NOMO-1 (cell line): ENCODE results near the gene SMLR1.

Source experiments
- DNase-seq, 2 experiments: peaks; one replicate each; lab custom pipeline; 2025; ENCODE audit not compliant: unreplicated experiment in 2 of 2; lab: John Stamatoyannopoulos, UW

Gene SMLR1

DNA sequence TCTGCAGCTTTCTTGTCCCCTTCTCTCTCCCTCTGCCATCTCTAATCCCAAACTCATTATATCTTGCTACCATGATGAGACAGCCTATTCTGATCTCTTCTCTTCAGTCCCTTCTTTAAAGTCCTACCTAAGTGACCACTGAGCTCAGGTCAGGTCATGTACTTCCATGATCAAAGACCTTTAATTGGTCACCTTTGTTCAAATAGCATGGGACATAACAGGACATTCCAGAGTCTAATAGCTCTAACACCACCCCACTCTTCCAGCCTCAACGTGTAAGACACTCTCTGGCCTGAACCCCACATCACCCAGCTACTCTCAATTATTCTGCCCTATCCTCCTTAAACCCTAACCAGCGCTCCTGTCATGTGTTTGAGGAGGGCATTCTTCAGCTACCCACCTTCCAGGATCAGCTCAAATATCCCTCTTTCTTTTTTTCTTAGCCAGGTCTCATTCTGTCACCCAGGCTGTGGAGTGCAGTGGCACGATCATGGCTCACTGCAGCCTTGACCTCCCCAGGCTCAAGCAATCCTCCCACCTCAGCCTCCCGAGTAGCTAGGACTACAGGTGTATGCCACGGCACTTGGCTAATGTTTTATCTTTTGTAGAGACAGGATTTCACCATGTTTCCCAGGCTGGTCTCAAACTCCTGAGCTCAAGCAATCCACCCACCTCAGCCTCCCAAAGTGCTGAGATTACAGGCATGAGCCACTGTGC lies 2.1 kb upstream of the SMLR1 start:
- DNase-seq: no peak

DNA sequence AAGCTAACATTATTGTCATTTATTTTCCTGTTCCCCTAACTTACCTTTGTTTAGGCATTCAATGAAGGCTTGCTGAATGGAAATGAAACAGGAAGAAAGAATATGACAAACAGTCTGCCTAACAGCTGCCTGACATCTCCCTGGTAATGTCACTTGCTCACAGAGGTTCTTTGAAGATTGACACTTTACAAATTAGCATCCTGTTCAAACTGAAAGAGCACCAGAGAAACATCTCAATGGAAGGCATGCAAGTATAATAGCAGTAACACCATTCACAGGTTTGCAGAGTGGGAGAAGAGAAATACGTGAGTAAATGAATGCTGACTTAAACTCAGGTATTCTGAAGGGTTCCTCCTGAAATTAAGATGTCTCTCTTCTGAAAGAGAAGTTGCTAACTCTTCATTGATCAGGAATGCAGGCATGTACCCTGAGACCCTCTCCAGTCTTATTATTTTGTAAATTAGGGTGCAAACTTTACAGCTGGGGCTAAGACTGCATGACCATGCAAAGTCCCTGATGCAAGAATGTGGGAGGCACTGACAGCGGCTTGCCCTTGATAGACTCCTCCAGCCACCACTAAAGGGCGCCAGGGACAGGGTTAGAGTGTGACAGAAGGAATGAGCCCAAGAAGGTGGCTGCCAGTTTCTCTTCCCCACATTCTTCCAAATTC lies 1.3 kb upstream of the SMLR1 start:
- no peak for DNase-seq

DNA sequence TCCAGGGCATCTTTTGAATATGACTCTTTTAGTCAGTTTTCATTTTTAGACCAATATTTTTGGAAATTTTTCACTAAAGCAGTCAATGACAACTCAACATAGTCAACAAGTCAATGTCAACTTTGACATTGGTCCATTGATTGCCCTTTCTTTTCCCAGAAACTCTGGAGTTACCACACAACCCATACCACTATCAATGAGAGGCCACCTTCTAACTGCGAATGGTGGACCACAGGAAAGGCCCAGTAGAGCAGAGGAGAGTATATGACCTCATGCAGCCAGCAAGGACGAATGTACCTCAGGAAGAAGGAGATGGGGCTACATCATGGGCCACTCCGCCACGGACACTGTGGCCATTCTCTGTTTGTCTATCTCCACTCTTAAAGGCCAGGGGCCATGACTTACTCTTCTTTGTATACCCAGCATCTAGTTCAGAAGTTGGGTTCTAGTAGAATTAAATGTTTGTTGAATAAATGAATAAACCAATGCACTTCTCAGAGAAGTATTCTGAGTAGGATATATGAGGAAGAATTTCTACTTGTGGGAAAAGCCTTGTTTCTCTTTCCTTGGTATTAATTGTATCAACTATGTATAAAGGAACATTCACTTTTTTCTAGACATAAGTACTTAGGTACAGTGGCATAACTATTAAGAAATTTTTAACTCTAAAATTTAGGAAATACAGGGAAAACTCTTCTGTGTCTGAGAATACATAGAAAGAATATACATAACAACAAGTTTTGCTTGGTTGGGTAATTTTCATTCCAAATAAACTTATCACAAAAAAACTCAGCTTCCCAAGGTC lies 562 bp upstream of the SMLR1 start:
- no peak for DNase-seq

DNA sequence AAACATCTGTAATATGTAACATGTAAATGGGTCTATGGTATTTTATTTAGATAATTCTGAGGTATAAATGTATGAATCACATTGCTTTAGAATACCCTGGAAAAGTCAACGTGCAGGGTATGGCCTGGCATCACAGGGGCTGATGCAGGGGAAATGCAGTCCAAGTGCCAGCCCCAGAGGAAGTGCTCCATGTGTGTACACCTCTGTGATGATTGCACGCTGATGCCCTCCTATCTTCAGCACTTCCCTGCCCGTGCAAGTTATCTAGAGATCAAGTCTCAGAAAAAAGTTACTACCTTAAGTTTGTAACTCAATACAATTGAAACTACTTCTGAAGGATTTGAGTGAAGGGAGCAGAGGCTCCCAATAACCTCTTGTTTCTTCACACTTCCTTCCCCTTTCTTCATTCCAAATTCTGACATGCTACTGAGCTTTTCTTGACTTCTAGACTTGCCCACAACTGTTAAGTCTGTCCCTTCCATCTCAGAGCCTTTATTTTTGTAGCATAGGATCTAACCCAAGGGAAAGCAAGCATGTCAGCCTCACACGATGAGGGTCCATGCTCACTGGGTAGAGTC lies 2.2 kb downstream of the SMLR1 start:
- peak; percentile 49 to 78 for DNase-seq

DNA sequence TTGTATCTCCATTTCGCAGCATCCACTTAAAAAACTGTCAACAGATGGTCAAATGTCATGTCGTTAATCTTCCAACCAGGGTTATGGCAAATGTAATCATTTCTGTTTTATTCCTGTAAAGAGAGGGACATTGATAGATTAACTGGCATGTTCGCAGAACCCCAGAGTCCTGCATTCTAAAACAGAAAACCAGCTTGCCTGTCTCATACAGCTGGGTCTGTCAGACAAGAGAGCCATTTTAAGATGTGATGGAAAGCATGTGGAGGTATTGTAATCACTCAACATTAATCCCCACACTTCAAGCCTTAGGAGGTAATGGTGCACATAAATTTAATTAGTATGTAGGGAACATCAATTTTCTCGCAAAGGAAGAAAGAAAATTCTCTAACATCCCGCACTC lies 4.4 kb downstream of the SMLR1 start:
- DNase-seq: no peak

DNA sequence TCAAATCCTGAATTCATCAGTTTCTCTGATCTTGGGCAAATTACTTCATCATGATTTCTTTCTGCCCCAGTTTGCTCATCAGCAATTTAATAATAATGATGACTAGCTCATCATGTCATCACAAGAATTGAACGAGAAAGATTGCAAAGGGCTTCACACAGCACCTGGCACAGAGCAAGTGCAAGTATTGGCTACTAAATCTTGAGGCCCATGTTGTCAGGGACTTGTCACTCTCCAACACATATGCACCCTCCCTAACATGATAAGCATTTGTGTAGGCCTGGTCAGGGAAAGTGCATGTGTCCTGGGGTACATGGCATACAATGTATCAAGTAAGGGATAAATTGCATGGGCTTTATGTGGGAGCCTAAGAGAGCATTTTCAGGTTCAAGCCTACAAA lies 6.4 kb downstream of the SMLR1 start:
- DNase-seq: no peak

DNA sequence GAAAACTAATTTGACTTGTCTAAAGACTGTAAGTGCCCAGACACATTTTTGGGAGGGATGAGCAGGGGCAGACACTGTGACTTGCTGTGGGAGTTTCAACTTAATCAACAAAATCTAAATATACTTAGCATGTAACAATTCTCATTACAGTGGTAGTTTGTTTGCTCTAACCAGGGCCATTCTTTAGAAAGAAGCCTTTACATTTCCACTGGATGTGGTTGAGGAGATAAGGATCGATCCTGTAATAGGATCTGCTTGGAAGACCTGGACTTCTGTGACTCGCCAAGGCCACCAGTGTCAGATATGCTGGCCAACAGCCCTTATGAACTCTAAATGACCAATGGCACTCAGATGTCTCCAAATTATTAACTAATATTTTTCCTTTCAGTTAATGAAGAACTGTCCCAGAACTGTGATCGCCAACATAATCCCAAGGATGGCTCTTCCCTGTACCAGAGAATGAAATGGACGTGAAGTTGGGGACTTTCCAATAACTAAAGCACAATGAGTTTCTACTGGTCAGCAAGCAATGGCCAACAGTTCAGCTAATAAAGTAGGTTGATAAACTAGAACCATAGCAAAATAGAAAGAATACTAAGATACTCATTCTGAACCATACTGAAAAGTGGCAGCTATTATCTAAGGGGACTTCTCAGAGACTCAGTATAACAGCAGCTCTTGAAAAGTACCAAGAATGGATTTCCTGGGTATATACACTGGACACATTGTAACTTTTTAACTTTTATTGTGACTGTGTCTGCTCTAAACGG lies 7.5 kb downstream of the SMLR1 start:
- no peak for DNase-seq

DNA sequence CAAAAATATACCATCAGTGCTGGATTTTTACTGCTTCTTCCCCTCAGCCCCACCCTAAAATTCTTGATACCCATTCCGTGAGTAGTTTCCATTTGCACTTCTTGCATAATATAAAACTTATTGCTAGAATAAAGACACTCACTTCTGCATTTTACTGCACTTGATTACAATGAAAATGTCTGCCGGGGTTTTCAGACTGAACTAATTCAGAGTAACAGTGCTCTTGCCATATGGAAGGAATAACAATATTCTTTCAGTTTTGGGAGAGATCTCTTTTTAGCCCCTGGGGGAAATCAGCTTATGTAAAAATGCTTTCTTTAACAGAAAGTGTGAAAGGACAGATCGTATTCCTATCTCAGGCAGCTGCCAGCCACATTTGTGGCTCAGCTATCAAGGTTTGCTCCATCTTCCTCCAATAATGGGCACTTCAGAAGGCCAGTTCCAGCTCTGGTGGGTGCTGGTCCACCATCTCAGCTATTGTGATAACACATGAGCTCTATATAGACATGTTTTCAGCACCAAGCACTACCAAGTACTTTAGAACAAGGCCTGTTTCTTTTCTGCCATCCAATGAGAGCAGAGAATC lies 8.9 kb downstream of the SMLR1 start:
- DNase-seq: peak; percentile 21 to 42

DNA sequence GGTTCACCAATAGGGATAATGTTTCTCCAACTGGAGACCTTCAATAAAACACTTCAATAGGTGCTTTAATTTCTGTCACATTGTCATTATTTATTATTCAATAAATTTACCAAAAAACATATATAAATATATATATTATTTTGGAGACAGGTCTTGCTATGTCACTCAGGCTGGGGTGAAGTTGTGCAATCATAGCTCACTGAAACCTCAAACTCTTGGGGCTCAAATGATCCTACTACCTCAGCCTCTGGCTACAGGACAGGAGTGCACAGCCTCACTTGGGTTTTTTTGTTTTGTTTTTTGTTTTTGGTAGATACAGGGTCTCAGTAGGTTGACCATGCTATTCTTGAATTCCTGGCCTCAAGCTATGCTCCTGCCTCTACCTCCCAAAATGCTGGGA lies 9.9 kb downstream of the SMLR1 start:
- no peak for DNase-seq

DNA sequence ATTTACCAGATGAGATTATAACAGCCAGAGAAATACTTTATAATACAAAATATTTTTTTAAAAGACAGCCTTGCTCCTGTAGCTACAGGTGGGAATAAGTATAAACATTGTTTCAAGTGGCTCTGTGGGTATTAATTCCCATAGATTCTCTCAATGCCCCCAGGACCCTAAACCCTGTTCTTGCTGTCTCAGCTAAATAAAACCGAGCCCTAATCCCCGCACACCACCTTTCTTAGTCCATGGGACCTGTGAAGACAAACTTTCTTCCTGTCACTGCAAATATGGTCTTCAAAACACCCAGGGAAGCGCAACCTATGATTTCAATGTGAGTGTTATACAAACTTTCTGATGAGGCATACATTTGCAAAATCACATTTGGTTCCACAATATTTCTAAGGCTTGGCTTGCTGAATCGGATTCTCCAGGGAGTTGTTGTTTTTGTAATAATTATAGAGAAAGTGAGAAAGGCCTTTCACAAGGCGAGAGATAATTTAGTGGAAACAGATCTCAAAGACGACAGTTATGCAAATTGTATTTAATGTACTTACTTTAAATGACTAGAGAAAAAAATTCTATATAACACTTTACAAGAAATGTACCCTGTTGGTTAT lies 11.1 kb downstream of the SMLR1 start:
- DNase-seq: no peak

DNA sequence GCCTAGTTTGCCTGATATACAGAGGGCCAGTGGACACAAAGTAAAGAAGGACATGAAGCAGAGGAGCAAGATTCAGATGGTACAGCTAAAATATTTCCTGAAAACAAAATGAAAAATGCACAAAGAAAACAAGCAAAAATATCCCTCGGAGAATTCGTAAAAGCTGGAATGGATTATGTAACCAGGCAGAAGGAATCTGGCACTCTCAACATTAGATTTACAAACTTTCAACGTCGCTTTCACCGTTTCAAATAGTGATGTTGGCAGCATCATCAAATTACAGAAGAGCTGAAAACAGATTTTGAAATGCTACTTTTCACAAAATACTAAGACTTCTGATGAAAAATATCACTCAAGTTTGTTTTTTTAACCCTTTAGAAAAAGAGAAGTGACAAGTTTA lies 11.7 kb downstream of the SMLR1 start:
- no peak for DNase-seq

DNA sequence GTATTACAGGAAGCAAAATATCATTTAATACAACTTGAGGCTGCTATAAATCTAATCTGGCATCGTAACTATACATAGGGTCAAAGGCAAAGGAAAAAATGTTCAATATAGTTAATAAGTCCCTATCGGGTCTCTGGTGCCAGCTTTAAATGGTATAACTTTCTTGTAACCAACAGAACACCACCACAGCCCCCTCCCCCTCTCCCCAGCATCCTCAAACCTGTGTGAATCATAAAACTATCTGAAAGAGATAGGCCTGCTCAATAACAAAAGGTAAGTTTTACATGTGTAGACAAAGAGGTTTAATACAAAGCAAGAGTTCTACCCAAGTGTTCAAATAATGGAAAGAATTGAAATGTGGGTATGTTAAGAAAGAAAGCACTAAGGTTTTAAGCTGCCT lies 12.2 kb downstream of the SMLR1 start:
- no peak for DNase-seq

DNA sequence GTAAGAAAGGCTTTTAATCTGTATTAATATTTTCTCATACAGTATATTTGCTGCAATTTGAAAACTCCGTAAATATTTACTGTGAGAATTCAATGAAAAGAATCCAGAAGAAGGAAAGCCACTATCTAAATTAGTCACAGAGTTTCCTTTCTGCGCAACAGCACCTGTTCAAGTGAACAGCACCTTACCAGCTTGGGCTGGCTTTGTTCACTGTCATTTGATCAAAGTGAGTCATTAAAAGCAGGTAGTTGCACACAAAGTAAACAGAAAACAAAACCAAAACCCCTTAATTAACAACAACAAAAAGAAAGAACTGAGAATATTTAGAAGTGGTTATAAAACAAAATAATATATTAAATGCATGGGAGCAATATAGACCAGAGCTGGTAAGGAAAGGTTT lies 12.8 kb downstream of the SMLR1 start:
- DNase-seq: no peak

DNA sequence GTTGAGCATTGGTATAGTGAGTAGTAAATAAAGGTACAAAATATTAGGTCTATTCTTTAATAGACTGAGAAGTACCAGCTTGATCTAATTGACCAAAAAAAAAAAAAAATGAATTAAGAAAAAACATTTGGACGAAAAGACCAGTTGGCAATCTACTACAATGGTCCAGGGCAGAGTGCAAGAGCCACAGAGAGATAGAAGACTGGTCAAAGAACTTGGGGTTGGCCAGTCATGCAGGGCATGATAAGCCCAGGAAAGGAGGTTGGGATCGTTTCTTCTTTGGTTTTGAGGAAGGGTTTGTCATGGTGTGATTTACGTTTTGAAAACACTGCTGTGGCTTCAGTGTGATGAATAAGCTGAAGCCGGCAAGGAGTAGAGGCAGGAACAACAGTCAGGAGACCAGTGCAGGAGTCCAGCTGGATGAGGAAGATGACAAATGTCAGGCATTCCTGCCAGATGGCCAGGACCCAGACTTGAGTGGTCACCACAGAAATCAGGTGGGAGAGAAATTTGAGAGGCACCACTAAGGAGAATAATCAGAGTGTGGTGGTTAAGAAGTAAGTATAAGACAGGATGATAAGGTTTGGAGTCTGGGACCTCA lies 14.0 kb downstream of the SMLR1 start:
- no peak for DNase-seq

DNA sequence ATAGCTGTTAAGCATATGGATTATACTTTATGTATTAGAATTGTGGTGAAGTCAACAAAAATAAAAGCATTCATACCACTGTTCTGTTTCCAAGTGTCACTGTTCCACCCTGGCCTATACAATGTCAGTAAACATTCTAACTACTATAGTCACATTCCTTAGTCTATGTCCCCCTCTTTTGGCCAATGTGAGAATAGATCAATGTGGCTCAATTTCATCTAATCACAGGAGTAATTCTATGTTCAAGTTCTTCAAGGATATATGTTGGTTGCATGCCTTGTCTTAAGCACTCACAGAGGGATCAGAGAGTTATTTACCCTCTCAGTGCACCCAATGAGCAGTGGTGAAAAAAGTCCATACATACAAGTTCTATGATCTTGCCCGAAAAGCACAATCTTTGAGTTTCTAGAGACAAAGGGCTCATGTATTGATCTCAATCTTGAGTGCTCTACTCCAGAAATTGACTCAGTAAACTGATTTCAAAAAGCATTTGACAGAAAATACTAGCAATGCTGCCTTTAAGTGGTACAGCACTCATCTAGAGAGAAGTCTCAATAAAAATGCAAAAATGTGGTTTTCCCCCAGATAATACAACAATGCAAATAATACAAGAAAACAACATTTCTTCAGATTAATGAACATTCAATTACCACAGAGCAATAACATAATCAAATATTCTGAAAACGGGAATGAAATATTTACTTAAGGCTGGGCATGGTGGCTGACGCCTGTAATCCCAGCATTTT lies 16.5 kb downstream of the SMLR1 start:
- peak in 1 of 2 experiments; percentile 56 for DNase-seq

DNA sequence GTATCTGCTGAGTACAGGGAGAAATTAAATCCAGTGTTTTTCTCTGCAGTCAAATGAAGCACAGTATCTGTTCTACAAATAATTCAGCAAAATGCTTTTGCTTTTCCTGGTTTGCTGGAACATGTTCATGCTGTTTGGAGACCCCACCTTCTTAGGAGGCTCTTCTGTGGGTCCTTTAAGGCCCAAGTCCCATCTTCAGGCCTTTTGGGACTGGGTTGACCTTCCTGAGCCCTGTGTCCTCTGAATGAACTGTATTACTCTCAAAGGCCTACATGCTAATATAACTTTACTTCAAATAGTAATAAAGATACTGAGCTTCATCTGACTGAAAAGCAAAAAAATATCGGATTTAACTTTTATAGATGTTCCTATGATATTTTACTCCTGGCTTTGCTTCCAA lies 19.3 kb downstream of the SMLR1 start:
- no peak for DNase-seq

DNA sequence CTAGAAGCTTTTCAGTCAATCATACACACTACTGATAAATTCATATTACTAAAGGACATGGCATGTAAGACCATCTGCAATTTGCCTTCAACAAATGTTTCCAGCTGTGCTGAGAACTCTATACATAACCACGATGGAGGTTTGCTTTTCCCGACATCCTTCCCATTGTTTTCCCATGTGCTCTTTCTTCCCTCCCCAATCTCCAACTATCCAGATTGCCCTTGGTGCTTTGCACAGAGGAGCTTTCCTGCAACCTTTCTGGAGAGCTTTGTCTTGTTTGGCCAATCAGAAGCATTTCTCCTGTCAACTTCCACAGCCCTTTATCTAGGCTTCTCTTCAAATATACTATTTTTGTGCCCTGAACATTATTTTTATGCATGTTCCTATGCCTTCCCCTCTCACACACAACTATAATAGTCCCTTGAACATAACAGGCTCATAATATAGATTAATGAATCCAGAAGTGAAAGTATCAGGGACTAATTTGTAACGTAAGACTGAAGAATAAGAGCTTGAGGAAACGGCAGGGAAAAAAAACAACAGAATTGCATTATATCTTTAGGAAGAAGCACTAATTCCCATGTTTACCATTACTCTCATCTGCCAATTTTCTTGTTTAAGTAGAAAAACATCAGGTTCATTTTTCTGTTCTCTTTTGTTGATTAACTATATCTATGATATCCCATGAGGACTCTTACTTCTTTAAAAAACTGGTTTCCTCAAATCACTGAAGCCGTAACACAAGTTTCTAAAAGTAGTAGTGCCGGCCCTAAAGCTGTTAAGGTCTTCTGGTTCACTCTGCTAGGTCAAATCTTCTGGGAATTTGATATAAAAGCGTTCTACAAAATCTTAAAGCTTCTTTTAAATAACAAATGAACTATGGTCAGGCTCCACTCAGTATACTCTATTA lies 20.1 kb downstream of the SMLR1 start:
- DNase-seq: no peak

DNA sequence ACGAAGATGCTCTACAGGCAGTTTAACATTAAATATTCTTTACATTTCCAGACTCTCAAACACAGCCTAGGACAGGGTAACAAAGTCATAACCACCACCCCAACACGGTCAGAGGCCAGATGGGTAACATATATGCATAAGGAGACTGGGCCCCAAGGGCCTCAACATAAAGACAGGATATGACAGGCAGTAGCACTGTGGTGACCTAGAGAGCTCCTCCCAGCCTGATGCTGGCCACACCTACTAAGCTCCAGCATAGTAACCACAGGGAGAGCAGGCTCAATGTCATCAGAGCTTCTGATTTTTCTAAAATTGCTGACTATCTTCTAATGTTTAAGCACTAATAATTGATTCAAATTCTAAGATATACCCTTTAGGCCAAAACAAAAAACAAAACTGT lies 21.7 kb downstream of the SMLR1 start:
- DNase-seq: no peak
